Heart left ventricle (tissue), 16 donors: ENCODE measurements around the gene FAAH. TPM values are rescaled to one million over a fixed set of nuclear protein-coding genes. Genes with fewer than 3 reads are reported as not detected.

Experiments
- ATAC-seq, 4 donors: fragments of 200-7000 bp; cut with Tn5 transposase; one replicate each; pipeline ENCODE4 v1.9.1; 2020 to 2022; ENCODE audit warnings: moderate library complexity in 4 of 4, mild to moderate bottlenecking in 3 of 4, moderate number of reproducible peaks in 1 of 4
- DNase-seq, 5 donors: peaks; one replicate each; pipeline ENCODE4 v3.0.0-alpha.2; 2020
- H3K27ac ChIP-seq, 12 donors: fragments of 200-600 bp; sonication (generic) in 4 of 12; one replicate each; pipeline versions ENCODE4 v1.5.0 to v1.8.0; 2016 to 2022; ENCODE audit warnings: mild to moderate bottlenecking in 2 of 12
- H3K27me3 ChIP-seq, 9 donors: fragments of 200-600 bp; sonication (generic) in 2 of 9; one replicate each; pipeline versions ENCODE4 v1.5.1 to v1.8.0; 2016 to 2022; ENCODE audit warnings: mild to moderate bottlenecking in 3 of 9
- H3K36me3 ChIP-seq, 9 donors: fragments of 200-600 bp; sonication (generic) in 2 of 9; one replicate each; pipeline versions ENCODE4 v1.5.0 to v1.8.0; 2018 to 2022; ENCODE audit warnings: mild to moderate bottlenecking in 2 of 9
- H3K4me1 ChIP-seq, 12 donors: fragments of 200-600 bp; sonication (generic) in 4 of 12; one replicate each; pipeline versions ENCODE4 v1.5.0 to v1.8.0; 2016 to 2022; ENCODE audit warnings: mild to moderate bottlenecking in 3 of 12
- H3K4me3 ChIP-seq, 12 donors: fragments of 200-600 bp; sonication (generic) in 4 of 12; one replicate each; pipeline versions ENCODE4 v1.5.0 to v1.8.0; 2017 to 2022; ENCODE audit warnings: mild to moderate bottlenecking in 9 of 12, moderate library complexity in 4 of 12
- H3K9me3 ChIP-seq, 12 donors: fragments of 200-600 bp; sonication (generic) in 4 of 12; one replicate each; pipeline versions ENCODE4 v1.5.0 to v1.8.0; 2016 to 2022; ENCODE audit warnings: mild to moderate bottlenecking in 1 of 12
- CTCF ChIP-seq, 12 donors: fragments of 200-600 bp; sonication (generic) in 4 of 12; IDR thresholded peaks; one replicate each; pipeline versions ENCODE4 v1.5.0 to v1.8.0; 2018 to 2022; ENCODE audit warnings: antibody characterized with exemption in 12 of 12, mild to moderate bottlenecking in 5 of 12
- POLR2A ChIP-seq, 2 donors: fragments of 450-650 bp; IDR thresholded peaks; one replicate each; pipeline ENCODE4 v1.6.1; 2017; ENCODE audit warnings: antibody characterized with exemption in 2 of 2, mild to moderate bottlenecking in 2 of 2, moderate library complexity in 2 of 2
- WGBS, 4 donors: extraction: QIAGEN DNeasy Blood & Tissue Kit in 2 of 4; methylation state at CpG; one replicate each; pipeline versions ENCODE4 v1.1.5 to v1.1.7; 2013 to 2018; 5-methylcytosine and 5-hydroxymethylcytosine counted together
- intact Hi-C, 10 donors: fragments of 100-400 bp; cut with DNase I; formaldehyde crosslinking; loops; one replicate each; pipeline versions ENCODE4 v1.11.1 to v1.14.2; 2022
- polyA plus RNA-seq, 2 donors: library from polyadenylated mRNA; stranded (reverse); fragments of 200-250 nt; gene quantifications; one replicate each; pipeline ENCODE4 v1.2.3, GENCODE V29; 2013
- total RNA-seq, 9 donors: library from RNA; depleted of rRNA in 2 of 9; stranded (reverse); fragments of >200 nt in 2 of 9; fragmentation: NEBNext Ultra II Directional in 3 of 9; extraction: Animal tissue kit (Norgen Biotek cat#: 25700) in 3 of 9; gene quantifications; one replicate each; pipeline versions ENCODE4 v1.1.0 to v1.2.4, GENCODE V29; 2016 to 2023
- donor health status: ischemic (EF 13 %, LVEDD 7.1; RV severe dilation, severe dysfunction).
- donor health status: healthy with polysubstance abuse.
- donor health status: DM: no; HTN: yes; CAD: no.
- donor health status: DM: no; HTN: no; CAD: no.
- donor health status: ischemic (EF 25% LVEDD 6.9; RV normal size, moderate dysfunction).
- donor health status: ischemic (EF 25% LVEDD 5.7; RV mildly dilated, moderate dysfunction).
- donor health status: healthy.
- donor health status: DM: yes; HTN: yes; CAD: no.
- donor health status: ischemic (EF 35%, LVEDD 5.7; RV mildly dilated, moderate dysfunction).
- donor health status: nonischemic (EF 11% LVEDD 7.7; RV severe dilation, severe dysfunction).
- donor health status: DM: yes; HTN: yes; CAD: no.
- donor health status: PGD.
- donor health status: ischemic (EF 29% LVEDD 5.4; RV normal size, mild dysfunction).
- donor health status: nonischemic (EF 23%, LVEDD 6.1; RV moderate dilation, normal function).

The FAAH gene
- total and polyA plus RNA-seq, 11 donors = 1.9 to 8.0 (median 3.5) TPM

- H3K36me3 ChIP-seq = no peaks in the 10 kb centered on the region
- H3K27me3 ChIP-seq = peaks cover 0 to 29% (median 0%) of the 10 kb centered on the region in 9 donors
- no peaks in the 10 kb centered on the region for H3K4me1 ChIP-seq
- ATAC-seq (no peak), DNase-seq (peak in 1 of 5 donors; percentile 7)
- intact Hi-C loops = no loop called here
- TF ChIP-seq POLR2A (IDR thresholded peaks at IDR 0.05) (no peak), CTCF (IDR thresholded peaks at IDR 0.05) (no peak)
- WGBS, 4 donors = 66 to 86% (median 82%) methylated on average over 3 to 5 of the region's 5 CpGs
- no peaks in the 10 kb centered on the region for H3K9me3 ChIP-seq
- no peak overlapping the region for H3K27ac ChIP-seq
- H3K4me3 ChIP-seq = no peak overlapping the region
Observed at GRCh38 chr1:46456411-46456963, 62.4 kb downstream of the FAAH start.

- WGBS, 4 donors = 87 to 99% (median 89%) methylated on average over 6 of the region's 6 CpGs
- Histone ChIP-seq H3K4me1 (no peaks in the 10 kb centered on the region), H3K27ac (no peak overlapping the region), H3K27me3 (peaks cover 0 to 35% (median 0%) of the 10 kb centered on the region in 9 donors), H3K4me3 (no peak overlapping the region), H3K9me3 (no peaks in the 10 kb centered on the region), H3K36me3 (no peaks in the 10 kb centered on the region)
- ATAC-seq (no peak), DNase-seq (peak in 1 of 5 donors; percentile 14)
- intact Hi-C loops = no loop called here
- no peak for TF ChIP-seq CTCF (IDR thresholded peaks at IDR 0.05)
- TF ChIP-seq POLR2A (IDR thresholded peaks at IDR 0.05) = no peak
Observed at GRCh38 chr1:46457178-46457577, 63.1 kb downstream of the FAAH start.

GRCh38 chr1:46458190-46458589 is 64.1 kb downstream of the FAAH start:
- no peak overlapping the region for H3K27ac ChIP-seq
- intact Hi-C loops = no loop called here
- no peak for ATAC-seq
- H3K4me1 ChIP-seq = no peaks in the 10 kb centered on the region
- DNase-seq = peak in 1 of 5 donors; percentile 27
- no peak for TF ChIP-seq CTCF (IDR thresholded peaks at IDR 0.05)
- TF ChIP-seq POLR2A (IDR thresholded peaks at IDR 0.05) = no peak
- peaks cover 0 to 40% (median 2%) of the 10 kb centered on the region in 9 donors for H3K27me3 ChIP-seq
- H3K4me3 ChIP-seq = no peak overlapping the region
- no peaks in the 10 kb centered on the region for H3K9me3 ChIP-seq
- WGBS, 4 donors = 63 to 83% (median 72%) methylated on average over 3 to 4 of the region's 4 CpGs
- no peaks in the 10 kb centered on the region for H3K36me3 ChIP-seq

- H3K9me3 ChIP-seq = no peaks in the 10 kb centered on the region
- intact Hi-C loops = no loop called here
- ATAC-seq (no peak), DNase-seq (no peak)
- H3K36me3 ChIP-seq = no peaks in the 10 kb centered on the region
- TF ChIP-seq CTCF (IDR thresholded peaks at IDR 0.05) (no peak), POLR2A (IDR thresholded peaks at IDR 0.05) (no peak)
- WGBS, 4 donors = 60 to 77% (median 64%) methylated on average over 7 of the region's 7 CpGs
- H3K4me3 ChIP-seq = no peak overlapping the region
- H3K27ac ChIP-seq = no peak overlapping the region
- H3K4me1 ChIP-seq = no peaks in the 10 kb centered on the region
- H3K27me3 ChIP-seq = peaks cover 0 to 38% (median 2%) of the 10 kb centered on the region in 9 donors
Observed at GRCh38 chr1:46458846-46459245, 64.7 kb downstream of the FAAH start.
